Vagina (tissue), 2 donors: ENCODE results near the gene RNU6-7.

Source experiments
- CTCF ChIP-seq, 3 experiments: fragments of 450-650 bp in 2 of 3; fragments of 200-600 bp in 1 of 3; sonication (generic) in 1 of 3; IDR thresholded peaks; one replicate each; pipeline ENCODE4 v1.5.1; 2017 to 2019; ENCODE audit warnings: antibody characterized with exemption in 3 of 3, mild to moderate bottlenecking in 2 of 3, moderate library complexity in 2 of 3
- POLR2A ChIP-seq, 2 donors: fragments of 450-650 bp; IDR thresholded peaks; one replicate each; pipeline ENCODE4 v1.6.1; 2017; ENCODE audit warnings: antibody characterized with exemption in 2 of 2, mild to moderate bottlenecking in 2 of 2, moderate library complexity in 2 of 2
- POLR2AphosphoS5 ChIP-seq, 2 donors: sonication (generic); formaldehyde crosslinking; IDR thresholded peaks; one replicate each; pipeline ENCODE4 v1.9.0; 2017; ENCODE audit warnings: antibody characterized with exemption in 2 of 2, mild to moderate bottlenecking in 2 of 2, low read depth in 1 of 2; ENCODE audit not compliant: insufficient read depth in 1 of 2

- TF ChIP-seq POLR2A (IDR thresholded peaks at IDR 0.05) = no peak
- no peak for TF ChIP-seq CTCF (IDR thresholded peaks at IDR 0.05)
- no peak for TF ChIP-seq POLR2AphosphoS5 (IDR thresholded peaks at IDR 0.05; ENCODE audit: insufficient read depth in 1 of 2, low read depth in 1 of 2)
Measured at GRCh38 chr14:32183151-32184058, 18.4 kb upstream of the RNU6-7 start.
